ENCODE measurements around the gene SON. TPM values are rescaled to one million over a fixed set of nuclear protein-coding genes. Genes with fewer than 3 reads are reported as not detected.

Gene SON
- polyA plus RNA-seq, 1 donor from 2014 or later = 123 TPM

DNA sequence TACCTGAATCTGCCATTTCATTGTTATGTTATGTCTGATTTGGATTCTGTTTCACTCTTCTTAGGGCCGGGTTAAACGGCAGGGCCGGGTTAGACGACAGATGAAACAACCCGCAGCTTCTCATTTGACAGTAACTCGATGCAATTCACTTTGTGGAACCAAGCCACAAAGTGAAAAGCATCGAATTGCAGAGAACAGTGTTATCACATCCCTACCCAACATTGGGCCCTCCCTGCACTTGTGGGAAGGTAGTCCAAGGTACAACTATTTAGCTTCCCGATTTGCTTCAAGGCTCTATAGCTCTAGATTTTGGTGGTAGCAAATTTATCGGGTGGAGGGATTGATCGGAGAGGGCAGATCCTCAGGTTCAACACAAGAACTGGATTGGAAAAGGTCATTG, 17.0 kb downstream of the SON start:
- H3K79me2 ChIP-seq (replicated peaks; ENCODE audit: insufficient read depth, low read length) = peaks cover 38% of the 10 kb centered on the region

DNA sequence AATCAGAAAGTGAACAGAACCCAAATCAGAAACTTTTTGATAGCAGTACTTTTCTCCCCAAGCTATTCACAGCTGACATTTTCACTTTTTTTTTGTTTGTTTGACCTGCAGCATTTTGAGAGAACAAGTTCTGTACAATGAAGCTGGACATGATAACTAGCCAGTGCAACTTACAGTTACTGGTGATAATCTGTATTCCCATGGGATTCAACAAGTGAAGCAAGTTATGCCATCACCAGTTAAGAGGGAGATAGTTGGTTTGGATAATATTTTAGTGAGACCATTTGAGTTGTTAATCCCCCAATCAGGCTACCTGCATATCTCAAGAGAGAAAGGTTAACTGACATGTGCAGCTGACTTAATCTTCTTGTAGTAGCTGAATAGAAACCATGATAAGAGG, 18.1 kb downstream of the SON start:
- Histone ChIP-seq H3K4me2 (ENCODE audit: low read length) (no peak overlapping the region), H3K4me3 (ENCODE audit: low read length) (no peak overlapping the region), H3F3A (ENCODE audit: insufficient read depth, low read length, poor library complexity, severe bottlenecking) (no peaks in the 10 kb centered on the region), H3K36me3 (ENCODE audit: insufficient read depth, low read length) (peaks cover 12% of the 10 kb centered on the region), H3K9me3 (ENCODE audit: low read length) (no peaks in the 10 kb centered on the region), H2AFZ (ENCODE audit: low read depth, low read length) (no peak overlapping the region), H3K9ac (ENCODE audit: low read length) (no peak overlapping the region), H3K27me3 (ENCODE audit: insufficient read depth, low read depth, low read length) (no peaks in the 10 kb centered on the region), H3K27ac (ENCODE audit: low read length) (no peak overlapping the region), H4K20me1 (ENCODE audit: insufficient read depth) (no peaks in the 10 kb centered on the region), H3K79me2 (replicated peaks; ENCODE audit: insufficient read depth, low read length) (peaks cover 32% of the 10 kb centered on the region), H3K9me2 (ENCODE audit: insufficient read depth, low read length) (no peaks in the 10 kb centered on the region)
- no peak for TF ChIP-seq EP300 (conservative IDR thresholded peaks at IDR 0.05; ENCODE audit: poor library complexity, severe bottlenecking)
- TF ChIP-seq, protein P1, sequence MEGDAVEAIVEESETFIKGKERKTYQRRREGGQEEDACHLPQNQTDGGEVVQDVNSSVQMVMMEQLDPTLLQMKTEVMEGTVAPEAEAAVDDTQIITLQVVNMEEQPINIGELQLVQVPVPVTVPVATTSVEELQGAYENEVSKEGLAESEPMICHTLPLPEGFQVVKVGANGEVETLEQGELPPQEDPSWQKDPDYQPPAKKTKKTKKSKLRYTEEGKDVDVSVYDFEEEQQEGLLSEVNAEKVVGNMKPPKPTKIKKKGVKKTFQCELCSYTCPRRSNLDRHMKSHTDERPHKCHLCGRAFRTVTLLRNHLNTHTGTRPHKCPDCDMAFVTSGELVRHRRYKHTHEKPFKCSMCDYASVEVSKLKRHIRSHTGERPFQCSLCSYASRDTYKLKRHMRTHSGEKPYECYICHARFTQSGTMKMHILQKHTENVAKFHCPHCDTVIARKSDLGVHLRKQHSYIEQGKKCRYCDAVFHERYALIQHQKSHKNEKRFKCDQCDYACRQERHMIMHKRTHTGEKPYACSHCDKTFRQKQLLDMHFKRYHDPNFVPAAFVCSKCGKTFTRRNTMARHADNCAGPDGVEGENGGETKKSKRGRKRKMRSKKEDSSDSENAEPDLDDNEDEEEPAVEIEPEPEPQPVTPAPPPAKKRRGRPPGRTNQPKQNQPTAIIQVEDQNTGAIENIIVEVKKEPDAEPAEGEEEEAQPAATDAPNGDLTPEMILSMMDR (IDR thresholded peaks at IDR 0.05; ENCODE audit: poor library complexity, severe bottlenecking) = no peak
- no peak for TF ChIP-seq POLR2AphosphoS5 (IDR thresholded peaks at IDR 0.05)
- TF ChIP-seq TAF1 (IDR thresholded peaks at IDR 0.05; ENCODE audit: low read depth) = no peak
- TF ChIP-seq, protein P2, sequence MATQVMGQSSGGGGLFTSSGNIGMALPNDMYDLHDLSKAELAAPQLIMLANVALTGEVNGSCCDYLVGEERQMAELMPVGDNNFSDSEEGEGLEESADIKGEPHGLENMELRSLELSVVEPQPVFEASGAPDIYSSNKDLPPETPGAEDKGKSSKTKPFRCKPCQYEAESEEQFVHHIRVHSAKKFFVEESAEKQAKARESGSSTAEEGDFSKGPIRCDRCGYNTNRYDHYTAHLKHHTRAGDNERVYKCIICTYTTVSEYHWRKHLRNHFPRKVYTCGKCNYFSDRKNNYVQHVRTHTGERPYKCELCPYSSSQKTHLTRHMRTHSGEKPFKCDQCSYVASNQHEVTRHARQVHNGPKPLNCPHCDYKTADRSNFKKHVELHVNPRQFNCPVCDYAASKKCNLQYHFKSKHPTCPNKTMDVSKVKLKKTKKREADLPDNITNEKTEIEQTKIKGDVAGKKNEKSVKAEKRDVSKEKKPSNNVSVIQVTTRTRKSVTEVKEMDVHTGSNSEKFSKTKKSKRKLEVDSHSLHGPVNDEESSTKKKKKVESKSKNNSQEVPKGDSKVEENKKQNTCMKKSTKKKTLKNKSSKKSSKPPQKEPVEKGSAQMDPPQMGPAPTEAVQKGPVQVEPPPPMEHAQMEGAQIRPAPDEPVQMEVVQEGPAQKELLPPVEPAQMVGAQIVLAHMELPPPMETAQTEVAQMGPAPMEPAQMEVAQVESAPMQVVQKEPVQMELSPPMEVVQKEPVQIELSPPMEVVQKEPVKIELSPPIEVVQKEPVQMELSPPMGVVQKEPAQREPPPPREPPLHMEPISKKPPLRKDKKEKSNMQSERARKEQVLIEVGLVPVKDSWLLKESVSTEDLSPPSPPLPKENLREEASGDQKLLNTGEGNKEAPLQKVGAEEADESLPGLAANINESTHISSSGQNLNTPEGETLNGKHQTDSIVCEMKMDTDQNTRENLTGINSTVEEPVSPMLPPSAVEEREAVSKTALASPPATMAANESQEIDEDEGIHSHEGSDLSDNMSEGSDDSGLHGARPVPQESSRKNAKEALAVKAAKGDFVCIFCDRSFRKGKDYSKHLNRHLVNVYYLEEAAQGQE (IDR thresholded peaks at IDR 0.05; ENCODE audit: borderline replicate concordance) = no peak
- no peak for TF ChIP-seq EZH2 (IDR thresholded peaks at IDR 0.05; ENCODE audit: borderline replicate concordance, insufficient read depth, low read length, poor library complexity, severe bottlenecking)
- TF ChIP-seq MXI1 (conservative IDR thresholded peaks at IDR 0.05; ENCODE audit: poor library complexity, severe bottlenecking) = no peak
- TF ChIP-seq SMC3 (conservative IDR thresholded peaks at IDR 0.05; ENCODE audit: poor library complexity) = no peak
- TF ChIP-seq RAD21 (conservative IDR thresholded peaks at IDR 0.05) = no peak

More for the DNA sequence above, 17.0 kb downstream of the SON start:
- no peak overlapping the region for H3K4me2 ChIP-seq (ENCODE audit: low read length)
- no peak overlapping the region for H3K27ac ChIP-seq (ENCODE audit: low read length)
- no peak overlapping the region for H3K4me3 ChIP-seq (ENCODE audit: low read length)
- no peak overlapping the region for H2AFZ ChIP-seq (ENCODE audit: low read depth, low read length)
- H3K9me3 ChIP-seq (ENCODE audit: low read length) = no peaks in the 10 kb centered on the region
- no peak overlapping the region for H3K9ac ChIP-seq (ENCODE audit: low read length)
- H3K36me3 ChIP-seq (ENCODE audit: insufficient read depth, low read length) = peaks cover 12% of the 10 kb centered on the region
- H4K20me1 ChIP-seq (ENCODE audit: insufficient read depth) = no peaks in the 10 kb centered on the region
- H3K27me3 ChIP-seq (ENCODE audit: insufficient read depth, low read depth, low read length) = no peaks in the 10 kb centered on the region
- TF ChIP-seq TAF1 (IDR thresholded peaks at IDR 0.05; ENCODE audit: low read depth) (no peak), SMC3 (conservative IDR thresholded peaks at IDR 0.05; ENCODE audit: poor library complexity) (no peak), POLR2AphosphoS5 (IDR thresholded peaks at IDR 0.05) (no peak), EZH2 (IDR thresholded peaks at IDR 0.05; ENCODE audit: borderline replicate concordance, insufficient read depth, low read length, poor library complexity, severe bottlenecking) (no peak), MXI1 (conservative IDR thresholded peaks at IDR 0.05; ENCODE audit: poor library complexity, severe bottlenecking) (no peak), EP300 (conservative IDR thresholded peaks at IDR 0.05; ENCODE audit: poor library complexity, severe bottlenecking) (no peak), RAD21 (conservative IDR thresholded peaks at IDR 0.05) (no peak)
- TF ChIP-seq, protein P2 (IDR thresholded peaks at IDR 0.05; ENCODE audit: borderline replicate concordance) = no peak
- TF ChIP-seq, protein P1 (IDR thresholded peaks at IDR 0.05; ENCODE audit: poor library complexity, severe bottlenecking) = no peak
- H3K9me2 ChIP-seq (ENCODE audit: insufficient read depth, low read length) = no peaks in the 10 kb centered on the region
- H3F3A ChIP-seq (ENCODE audit: insufficient read depth, low read length, poor library complexity, severe bottlenecking) = no peaks in the 10 kb centered on the region

Measured in neural cell (in vitro differentiated cells).